Caki2 (cell line): ENCODE data around the gene FAM3B. TPM values are rescaled to one million over a fixed set of nuclear protein-coding genes. Genes with fewer than 3 reads are reported as not detected.
"Not testable (repeated sequence)": the region's sequence is repeated elsewhere in the genome, so short reads cannot be mapped to it uniquely, and the experiment has no call there.

Experiments used
- DNase-seq: peaks from one replicate; pipeline ENCODE4 v3.0.0-alpha.2; 2015; ENCODE audit warnings: low read depth
- in situ Hi-C: cut with HindIII; loops from 2 replicates; pipeline ENCODE4 v1.10.0; 2016; ENCODE audit warnings: low sequenced_read_pairs, low pct_unique_long_range_greater_than_20kb, mixed read lengths
- total RNA-seq: library from RNA; depleted of rRNA; stranded (reverse); fragments of >200 nt; shearing (Covaris generic); gene quantifications from 2 replicates; pipeline ENCODE4 v1.2.3, GENCODE V29; 2014; ENCODE audit warnings: low replicate concordance; rRNA removed

Gene FAM3B, protein sequence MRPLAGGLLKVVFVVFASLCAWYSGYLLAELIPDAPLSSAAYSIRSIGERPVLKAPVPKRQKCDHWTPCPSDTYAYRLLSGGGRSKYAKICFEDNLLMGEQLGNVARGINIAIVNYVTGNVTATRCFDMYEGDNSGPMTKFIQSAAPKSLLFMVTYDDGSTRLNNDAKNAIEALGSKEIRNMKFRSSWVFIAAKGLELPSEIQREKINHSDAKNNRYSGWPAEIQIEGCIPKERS
- total RNA-seq = not detected in 2 replicates

DNA sequence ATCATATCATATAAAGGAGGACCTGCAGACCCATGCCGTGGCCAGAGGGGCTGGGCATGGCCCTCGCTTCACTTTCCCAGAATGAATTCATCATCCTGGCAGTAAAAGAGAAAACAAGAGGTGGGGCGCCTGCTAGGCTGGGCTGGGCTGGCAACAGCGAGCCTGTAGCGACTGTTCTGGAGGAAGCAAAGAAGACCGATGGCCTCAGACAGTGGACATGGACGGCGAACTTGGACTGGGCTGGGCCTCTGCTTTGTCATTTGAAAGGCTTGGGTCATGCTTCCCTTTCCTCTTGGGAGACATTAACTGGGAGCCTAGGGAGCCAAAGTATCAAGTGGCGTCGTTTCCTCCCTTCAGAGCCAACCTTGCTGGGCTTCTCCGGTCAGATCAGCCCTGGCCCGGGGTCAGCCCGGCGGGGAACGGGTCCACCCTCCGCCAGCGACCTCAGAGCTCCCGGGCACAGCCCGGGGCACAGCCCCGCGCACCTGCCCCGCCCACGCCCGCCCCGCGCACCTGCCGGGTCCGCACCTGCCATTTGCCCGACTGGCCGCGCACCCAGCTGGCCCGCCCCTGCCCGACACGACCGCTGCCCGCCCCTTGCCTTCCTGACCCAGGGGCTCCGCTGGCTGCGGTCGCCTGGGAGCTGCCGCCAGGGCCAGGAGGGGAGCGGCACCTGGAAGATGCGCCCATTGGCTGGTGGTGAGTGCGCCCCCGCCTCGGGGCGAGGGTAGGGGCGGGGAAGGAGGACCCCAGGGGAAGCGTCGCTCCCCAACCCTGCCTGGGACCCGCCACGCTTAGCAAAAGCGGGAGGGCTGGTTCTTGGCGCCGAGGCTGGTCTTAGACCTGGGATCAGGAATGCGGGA is at the start of gene FAM3B:
TSS of gene FAM3B (plus strand) at position 602 of the 863 bp plus-strand sequence. CDS start at position 681, 79 bp downstream.
- no peak for DNase-seq
- in situ Hi-C loops = no loop called here

DNA sequence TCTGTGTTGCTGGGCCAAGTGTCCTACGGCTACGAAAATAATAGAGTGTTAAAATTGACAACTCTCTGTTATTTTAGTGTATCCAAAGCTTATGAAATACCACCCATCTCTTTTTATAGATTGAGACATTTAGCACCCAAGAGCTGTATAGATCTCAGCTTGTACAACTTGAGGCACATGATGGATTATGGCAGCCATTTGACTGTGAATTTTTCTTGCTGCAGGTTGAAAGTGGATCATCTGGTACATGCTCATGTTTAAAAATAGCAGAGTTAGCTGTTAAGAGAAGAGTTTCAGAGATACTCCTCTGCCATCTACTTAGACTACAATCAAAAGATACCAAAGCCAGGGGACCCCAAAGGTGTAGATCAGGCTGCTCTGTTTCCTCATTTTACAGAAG is 49.3 kb upstream of the FAM3B start:
- no peak for DNase-seq
- in situ Hi-C loops = no loop called here

DNA sequence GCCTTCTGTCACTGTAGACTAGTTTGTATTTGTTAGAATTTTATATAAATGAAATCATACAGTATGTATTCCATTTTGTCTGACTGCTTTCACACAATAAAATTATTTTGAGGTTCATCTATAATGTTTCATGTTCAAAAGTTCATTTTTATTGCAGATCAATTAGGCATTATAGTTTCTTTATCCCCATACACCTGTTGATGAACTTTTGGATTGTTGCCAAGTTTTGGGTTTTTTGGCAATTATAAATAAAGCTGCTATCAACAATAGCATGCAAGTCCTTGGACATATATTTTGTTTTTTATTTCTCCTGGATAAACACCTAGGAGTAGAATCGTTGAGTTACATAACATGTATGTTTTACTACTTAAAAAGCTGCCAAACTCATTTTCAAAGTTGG is 47.1 kb upstream of the FAM3B start:
- no peak for DNase-seq
- in situ Hi-C loops = no loop called here

DNA sequence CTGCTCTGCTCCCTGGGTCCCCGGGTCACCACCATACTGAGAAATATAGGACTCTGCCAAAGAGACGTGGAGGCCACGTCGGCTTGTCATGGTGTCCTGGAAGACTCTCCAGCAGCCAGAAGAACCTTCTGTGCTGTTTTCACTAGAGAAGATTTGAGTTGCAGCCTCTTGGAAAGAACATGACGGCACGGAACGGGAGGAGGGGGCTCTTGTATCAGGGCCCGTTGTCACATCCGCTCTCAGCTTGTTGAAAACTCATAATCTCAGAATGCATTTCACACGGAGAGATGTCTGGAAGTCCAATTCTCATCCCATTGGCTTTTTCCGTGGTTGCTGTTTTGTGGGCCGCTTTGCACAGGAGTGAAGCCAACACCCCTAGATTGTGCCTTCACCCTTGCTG is 39.4 kb upstream of the FAM3B start:
- in situ Hi-C loops = no loop called here
- DNase-seq = no peak

DNA sequence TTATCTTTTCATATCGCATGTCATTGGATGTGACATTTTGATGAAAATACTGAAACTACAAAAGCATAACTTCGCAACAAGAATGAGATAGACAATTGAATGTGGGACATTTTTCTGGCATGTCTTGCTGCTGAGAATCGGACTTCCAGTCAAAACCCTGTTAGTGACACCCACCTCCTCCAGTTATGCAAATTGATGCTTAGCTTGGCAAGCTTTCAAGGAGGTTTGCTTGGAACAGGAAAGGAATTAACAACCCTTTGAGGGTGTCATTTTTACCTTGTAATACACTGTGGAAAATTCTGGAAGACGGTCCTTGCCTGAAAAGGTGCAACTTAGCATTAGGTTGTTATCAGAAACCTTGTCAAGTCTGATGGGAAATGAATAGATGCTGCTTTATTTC is 38.8 kb upstream of the FAM3B start:
- in situ Hi-C loops = no loop called here
- DNase-seq = no peak

DNA sequence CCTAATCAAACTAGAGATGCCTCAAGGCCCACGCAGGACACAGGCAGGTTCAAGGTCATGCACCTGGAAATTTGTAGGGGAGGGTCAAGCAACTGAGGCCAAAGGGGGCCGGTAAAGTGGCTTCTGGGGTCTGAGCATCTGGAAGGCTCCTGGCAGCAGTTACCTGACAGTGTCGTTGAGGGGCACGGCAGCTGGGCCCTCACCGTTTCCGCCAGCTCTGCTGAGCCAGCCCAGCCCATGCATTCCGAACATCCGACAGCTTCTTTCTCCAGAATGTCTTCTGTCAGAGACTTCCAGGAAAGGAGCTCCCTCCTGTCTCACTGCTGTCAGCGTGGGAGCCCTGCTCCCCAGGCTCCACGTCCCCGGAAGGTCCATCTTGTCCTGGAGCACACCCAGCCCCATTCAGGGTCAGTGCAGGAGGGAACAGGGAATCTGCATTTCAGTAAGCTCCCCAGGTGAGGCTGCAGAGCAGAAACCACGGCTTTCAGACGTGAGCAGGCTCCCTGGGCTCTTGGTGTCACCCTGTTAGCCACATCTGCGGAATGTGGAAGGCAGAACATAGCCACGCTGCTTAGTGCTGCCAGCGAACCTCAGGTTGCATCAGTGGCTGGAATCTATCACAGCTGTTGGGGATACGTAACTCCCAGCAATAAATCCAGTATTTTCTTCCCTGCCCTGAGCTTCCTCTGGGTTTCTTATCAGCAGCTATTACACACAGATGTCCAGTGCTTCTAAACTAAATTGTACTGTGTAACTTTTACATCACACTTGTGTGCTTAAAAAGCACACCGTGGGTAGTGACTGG is 36.3 kb upstream of the FAM3B start:
- no peak for DNase-seq
- in situ Hi-C loops = no loop called here

DNA sequence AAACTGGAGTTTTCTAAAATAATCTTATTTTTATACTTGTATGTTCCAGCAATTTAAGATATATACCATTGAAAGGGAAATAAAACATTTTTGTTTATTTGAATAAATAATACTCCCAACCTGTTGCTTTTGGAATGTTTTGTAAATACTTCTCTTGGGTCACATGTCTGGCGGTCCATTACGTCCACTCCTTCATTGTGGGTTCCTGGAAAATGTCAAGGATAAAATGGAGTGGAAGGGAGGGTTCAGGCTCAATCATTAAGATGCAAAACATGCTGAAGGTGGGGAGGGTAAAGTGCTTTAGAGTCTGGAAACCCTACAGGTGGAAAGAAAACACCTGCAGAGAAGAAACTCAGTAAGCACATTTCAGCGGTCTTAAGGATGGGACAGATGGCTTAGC is 34.2 kb upstream of the FAM3B start:
- in situ Hi-C loops = no loop called here
- DNase-seq = no peak

DNA sequence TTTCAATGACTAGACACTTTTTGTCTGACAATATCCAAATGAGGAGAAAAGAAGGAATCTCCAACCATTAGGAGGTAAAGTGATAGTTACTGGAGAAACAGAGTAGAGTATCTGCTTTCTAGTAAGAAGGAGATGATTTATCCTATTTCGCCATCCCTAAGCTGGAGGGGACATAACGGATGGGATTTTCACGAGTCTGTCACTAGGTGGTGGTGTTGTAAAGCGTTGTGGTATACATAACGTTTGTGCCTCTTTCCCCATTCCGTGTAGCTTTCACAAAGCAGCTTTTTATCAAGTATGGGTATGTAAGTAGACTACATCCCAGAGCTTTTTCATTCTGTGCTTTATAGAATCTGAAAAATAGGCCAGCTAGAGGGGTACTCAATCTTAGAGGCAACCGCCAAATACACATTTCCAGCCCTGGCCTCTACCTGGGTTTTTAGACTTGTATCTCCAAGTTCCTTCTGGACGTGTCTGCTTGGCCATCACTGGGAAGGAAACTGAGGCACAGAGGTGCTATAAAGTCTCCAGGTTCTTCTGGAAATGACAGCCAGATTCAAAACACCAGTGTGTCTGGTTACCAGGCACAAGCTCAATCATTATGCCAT is 33.3 kb upstream of the FAM3B start:
- DNase-seq = peak; percentile 55

DNA sequence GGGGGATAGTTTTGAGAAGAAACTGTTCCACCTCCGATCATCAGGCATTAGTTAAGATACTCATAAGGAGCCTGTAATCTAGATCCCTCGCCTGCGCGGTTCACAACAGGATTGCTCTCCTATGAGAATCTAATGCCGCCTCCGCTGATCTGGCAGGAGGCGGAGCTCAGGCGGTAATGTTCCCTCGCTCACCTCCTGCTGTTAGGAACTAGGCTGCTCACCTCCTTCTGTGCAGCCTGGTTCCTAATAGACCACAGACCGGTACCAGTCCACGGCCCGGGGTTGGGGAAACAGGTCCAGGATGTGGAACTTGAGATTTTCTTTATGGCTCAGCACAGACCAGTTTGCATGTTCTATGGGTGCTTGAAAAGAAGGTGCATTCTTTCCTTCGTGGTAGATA is 27.2 kb upstream of the FAM3B start:
- no peak for DNase-seq
- in situ Hi-C loops = no loop called here

More for the DNA sequence above, 33.3 kb upstream of the FAM3B start:
- in situ Hi-C loops = no loop called here

DNA sequence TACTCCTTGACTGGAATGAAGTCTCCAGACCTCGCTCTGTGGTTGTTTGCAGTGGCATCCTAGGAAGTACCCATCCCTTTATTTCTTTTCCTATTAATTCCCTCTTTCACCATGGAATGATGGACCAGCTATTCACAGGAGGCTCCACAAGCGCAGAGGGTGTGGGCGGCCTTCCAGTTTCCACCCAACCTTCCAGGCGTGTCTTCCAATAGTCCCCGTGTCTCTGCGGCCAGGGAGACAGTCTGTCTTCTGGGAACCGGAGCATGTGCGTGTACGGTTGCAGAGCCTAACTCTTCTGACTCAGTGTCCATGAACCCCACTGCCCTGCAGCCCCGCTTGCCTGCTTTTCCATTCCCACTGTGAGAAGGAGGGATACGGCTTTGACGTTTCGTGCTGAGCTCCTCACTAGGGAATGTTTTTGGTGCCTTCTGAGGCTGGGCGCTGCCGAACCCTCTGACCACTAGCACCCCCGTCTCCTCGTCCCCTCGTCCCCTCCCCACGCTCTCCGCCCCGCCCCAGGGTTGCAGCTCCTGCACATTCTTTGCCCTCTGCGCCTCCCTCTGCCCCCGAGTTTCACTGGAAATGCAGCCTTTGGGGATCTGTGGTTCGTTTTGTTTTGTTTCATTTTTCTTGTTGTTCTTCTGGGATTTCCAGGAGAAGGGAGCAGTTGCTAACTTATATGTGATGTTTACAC is 26.3 kb upstream of the FAM3B start:
- in situ Hi-C loops = no loop called here
- DNase-seq = no peak

DNA sequence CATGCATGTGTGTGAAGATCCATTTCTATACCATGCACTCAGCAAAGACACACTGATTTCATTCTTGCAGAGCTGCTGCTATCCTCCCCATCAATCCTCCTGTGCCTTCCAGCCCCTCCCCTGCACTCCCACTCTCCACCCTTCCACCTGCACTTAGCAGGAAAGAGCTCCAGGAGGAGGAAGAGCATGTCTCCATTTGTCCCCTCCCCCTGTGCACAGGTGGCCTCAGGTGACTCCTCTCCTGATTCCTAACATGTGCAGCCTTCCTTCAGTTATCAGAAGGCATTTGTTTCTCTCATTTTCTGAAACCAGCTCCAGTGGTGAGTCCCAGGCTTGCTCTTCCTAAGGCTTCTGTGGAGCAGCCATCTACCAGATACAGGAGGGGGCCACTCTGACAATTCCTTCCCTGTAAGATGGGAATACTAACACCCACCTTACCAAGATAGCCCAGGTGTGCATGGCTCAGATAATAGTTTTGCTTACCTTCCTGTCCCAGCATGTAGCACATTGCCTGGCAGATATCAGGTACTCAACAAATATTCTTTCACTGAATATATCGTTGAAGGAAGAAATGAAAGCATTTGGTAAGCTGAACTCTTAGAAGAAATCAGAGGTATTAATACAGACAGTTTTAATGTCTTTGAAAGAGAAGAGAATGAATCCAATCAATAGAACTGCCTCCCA is 21.9 kb upstream of the FAM3B start:
- no peak for DNase-seq
- in situ Hi-C loops = no loop called here

DNA sequence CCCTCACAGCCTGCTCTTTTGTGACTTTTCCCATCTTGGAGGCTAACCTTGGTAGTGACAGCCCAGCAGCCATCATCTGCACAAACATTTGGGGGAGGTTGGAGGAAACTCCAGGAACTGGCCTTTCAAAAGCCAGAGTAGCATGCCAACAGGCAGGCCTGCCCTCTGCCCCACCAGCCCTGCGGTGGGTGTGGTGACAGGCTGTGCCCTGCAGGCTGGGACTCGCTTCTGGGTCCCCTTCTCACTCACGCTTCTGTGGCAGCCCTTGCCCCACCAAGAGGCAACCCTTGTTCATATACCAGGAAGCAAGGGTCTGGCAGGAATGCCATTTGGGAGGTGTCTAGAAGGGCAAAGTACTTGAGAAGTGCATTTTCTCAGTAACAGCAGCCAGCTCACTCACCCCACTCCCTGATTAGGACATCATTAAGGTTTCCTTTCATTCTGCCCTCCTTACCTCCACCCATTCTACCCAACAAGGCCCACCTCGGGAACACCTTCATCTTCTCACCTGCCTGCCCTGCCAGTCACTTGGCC is 20.8 kb upstream of the FAM3B start:
- in situ Hi-C loops = no loop called here
- DNase-seq = no peak

DNA sequence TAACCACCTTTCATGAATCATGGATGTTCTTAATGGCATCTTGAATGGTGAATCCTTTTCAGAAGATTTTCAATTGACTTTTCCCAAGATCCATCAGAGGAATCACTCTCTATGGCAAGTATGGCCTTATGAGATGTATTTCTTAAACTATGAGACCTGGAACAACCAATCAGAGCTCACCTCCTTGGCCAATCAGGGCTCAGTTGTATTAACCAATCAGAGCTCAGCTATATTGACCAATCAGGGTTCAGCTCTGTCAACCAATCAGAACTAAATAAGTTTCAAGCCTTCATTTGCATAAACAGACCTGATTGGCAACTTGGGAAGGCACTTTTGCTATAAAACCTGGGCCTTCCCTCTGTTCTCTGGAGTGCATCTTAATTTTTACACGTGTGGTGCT is 13.6 kb upstream of the FAM3B start:
- in situ Hi-C loops = no loop called here
- DNase-seq = peak; percentile 21

DNA sequence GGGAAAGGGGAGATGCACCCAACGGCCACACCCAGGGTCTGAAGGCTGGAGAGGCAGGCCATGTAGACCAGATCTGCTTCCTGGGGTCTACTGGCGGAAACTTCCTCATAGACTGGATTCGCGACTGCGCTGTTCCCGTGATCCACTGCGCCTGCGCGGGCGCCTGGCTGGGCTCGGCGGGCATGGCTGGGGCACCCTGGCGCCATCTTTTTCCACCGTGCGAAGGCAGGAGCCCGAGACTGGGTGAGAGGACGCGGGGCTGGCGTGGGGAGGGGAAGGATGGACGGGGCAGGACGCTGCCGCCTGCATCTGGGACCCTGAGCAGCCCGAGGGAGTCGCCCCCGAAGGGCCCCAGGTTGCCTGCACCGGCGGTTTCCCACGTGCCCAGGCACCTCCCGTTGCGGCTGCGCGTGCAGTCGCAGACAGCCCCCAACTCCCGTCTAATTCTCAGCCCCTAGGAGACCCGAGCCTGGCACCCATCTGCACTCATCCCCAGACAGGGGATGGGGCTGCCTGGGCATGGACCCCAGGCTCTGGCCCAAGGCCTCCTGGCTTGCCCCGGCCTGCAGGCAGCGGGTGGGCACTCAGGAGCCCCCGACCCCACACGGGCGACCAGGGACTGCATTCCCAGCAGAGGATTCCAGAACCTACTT is 12.4 kb upstream of the FAM3B start:
- DNase-seq = no peak
- in situ Hi-C loops = no loop called here

DNA sequence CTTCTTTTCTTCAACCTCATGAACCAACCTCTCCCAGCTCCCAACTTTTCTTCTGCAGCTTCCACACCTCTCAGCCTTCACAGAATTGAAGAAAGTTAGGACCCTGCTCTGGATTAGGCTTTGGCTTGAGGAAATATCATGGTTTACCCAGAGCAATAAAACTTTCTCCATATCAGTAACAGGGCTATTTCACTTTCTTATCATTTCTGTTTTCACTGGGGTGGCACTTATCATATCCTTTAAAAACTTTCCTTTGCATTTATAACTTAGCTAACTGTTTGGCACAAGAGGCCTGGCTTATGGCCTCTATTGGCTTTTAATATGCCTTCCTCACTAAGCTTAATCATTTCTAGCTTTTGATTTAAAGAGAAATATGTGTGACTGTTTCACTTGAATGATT is 9.4 kb upstream of the FAM3B start:
- DNase-seq = no peak
- in situ Hi-C loops = no loop called here

DNA sequence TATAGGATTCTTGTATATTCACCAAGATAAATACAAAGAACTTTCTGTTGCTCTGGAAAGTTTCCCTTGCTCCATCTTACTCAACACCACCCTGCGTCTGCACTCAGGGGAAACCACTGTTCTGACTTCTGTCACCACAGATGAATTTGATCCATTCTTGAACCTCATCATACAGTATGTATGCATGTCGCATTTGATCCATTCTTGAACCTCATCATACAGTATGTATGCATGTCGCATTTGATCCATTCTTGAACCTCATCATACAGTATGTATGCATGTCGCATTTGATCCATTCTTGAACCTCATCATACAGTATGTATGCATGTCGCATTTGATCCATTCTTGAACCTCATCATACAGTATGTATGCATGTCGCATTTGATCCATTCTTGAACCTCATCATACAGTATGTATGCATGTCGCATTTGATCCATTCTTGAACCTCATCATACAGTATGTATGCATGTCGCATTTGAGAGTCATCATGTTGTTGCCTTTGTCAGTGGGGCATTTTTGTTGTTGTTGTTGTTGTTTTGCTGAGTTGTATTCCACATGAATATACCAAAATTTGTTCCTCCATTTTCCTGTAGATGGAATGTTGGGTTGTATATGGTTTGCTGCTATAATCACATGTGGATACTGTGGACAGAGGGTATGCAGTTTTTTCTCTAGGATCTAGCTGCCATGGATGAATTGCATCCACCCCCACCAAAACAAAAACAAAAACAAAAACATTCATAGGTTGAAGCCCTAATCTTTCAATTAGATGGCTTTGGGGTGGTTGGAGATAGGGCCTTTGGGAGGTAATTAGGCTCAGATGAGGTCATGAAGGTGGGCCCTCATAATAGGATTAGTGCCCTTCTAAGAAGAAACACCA is 3.1 kb upstream of the FAM3B start:
- in situ Hi-C loops = not testable (repeated sequence)

More for the DNA sequence above, 3.1 kb upstream of the FAM3B start:
- not testable (repeated sequence) for DNase-seq
